Heart right ventricle (tissue), 16 donors: ENCODE data around the gene GRN. TPM values are rescaled to one million over a fixed set of nuclear protein-coding genes. Genes with fewer than 3 reads are reported as not detected.

ENCODE experiments used
- ATAC-seq, 8 donors: fragments of 200-7000 bp; cut with Tn5 transposase; one replicate each; pipeline ENCODE4 v1.9.1; 2020; ENCODE audit warnings: mild to moderate bottlenecking in 8 of 8, moderate library complexity in 8 of 8, moderate number of reproducible peaks in 1 of 8
- DNase-seq, 2 donors: peaks; one replicate each; pipeline ENCODE4 v3.0.0-alpha.2; 2020
- H3K27ac ChIP-seq, 10 donors: fragments of 200-600 bp; sonication (generic) in 2 of 10; one replicate each; pipeline versions ENCODE4 v1.5.0 to v1.8.0; 2020 to 2022; ENCODE audit warnings: mild to moderate bottlenecking in 3 of 10
- H3K27me3 ChIP-seq, 7 donors: fragments of 200-600 bp; one replicate each; pipeline ENCODE4 v1.8.0; 2021 to 2022; ENCODE audit warnings: mild to moderate bottlenecking in 2 of 7
- H3K36me3 ChIP-seq, 9 donors: fragments of 200-600 bp; sonication (generic) in 1 of 9; one replicate each; pipeline versions ENCODE4 v1.5.0 to v1.8.0; 2020 to 2022; ENCODE audit warnings: mild to moderate bottlenecking in 2 of 9
- H3K4me1 ChIP-seq, 9 donors: fragments of 200-600 bp; sonication (generic) in 1 of 9; one replicate each; pipeline versions ENCODE4 v1.5.0 to v1.8.0; 2020 to 2022; ENCODE audit warnings: mild to moderate bottlenecking in 4 of 9
- H3K4me3 ChIP-seq, 10 donors: fragments of 200-600 bp; sonication (generic) in 2 of 10; one replicate each; pipeline versions ENCODE4 v1.5.0 to v1.8.0; 2020 to 2022; ENCODE audit warnings: mild to moderate bottlenecking in 7 of 10, moderate library complexity in 2 of 10
- H3K9me3 ChIP-seq, 11 donors: fragments of 200-600 bp in 10 of 11; sonication (generic) in 2 of 11; one replicate each; pipeline versions ENCODE4 v1.5.0 to v1.8.0; 2013 to 2022; ENCODE audit warnings: mild to moderate bottlenecking in 2 of 11, control low read depth in 1 of 11, moderate library complexity in 1 of 11
- CTCF ChIP-seq, 9 donors: fragments of 200-600 bp; sonication (generic) in 2 of 9; IDR thresholded peaks; one replicate each; pipeline versions ENCODE4 v1.5.0 to v1.8.0; 2021 to 2022; ENCODE audit warnings: antibody characterized with exemption in 9 of 9, mild to moderate bottlenecking in 5 of 9, moderate library complexity in 1 of 9
- WGBS, 2 donors: extraction: QIAGEN DNeasy Blood & Tissue Kit; methylation state at CpG; one replicate each; pipeline ENCODE4 v1.1.7; 2013; ENCODE audit warnings: inconsistent platforms in 1 of 2; 5-methylcytosine and 5-hydroxymethylcytosine counted together
- intact Hi-C, 10 donors: fragments of 100-400 bp; cut with DNase I; formaldehyde crosslinking; loops; one replicate each; pipeline versions ENCODE4 v1.11.1 to v1.14.2; 2022
- polyA plus RNA-seq, 2 donors: library from polyadenylated mRNA; stranded (reverse); fragments of 200-250 nt; gene quantifications; one replicate each; pipeline ENCODE4 v1.2.3, GENCODE V29; 2013
- total RNA-seq, 10 donors: library from RNA; stranded (reverse); fragmentation: NEBNext Ultra II Directional in 3 of 10; extraction: Animal tissue kit (Norgen Biotek cat#: 25700) in 3 of 10; gene quantifications; one replicate each; pipeline versions ENCODE4 v1.2.1 to v1.2.4, GENCODE V29; 2021 to 2023
- donor health status: Arrhythmogenic right ventricular cardiomyopathy.
- donor health status: ischemic (EF 13 %, LVEDD 7.1; RV severe dilation, severe dysfunction).
- donor health status: healthy with polysubstance abuse.
- donor health status: DM: no; HTN: yes; CAD: no.
- donor health status: DM: no; HTN: no; CAD: no.
- donor health status: ischemic (EF 25% LVEDD 6.9; RV normal size, moderate dysfunction).
- donor health status: ischemic (EF 25% LVEDD 5.7; RV mildly dilated, moderate dysfunction).
- donor health status: healthy.
- donor health status: DM: yes; HTN: yes; CAD: no.
- donor health status: Ischemic cardiomyopathy.
- donor health status: ischemic (EF 35%, LVEDD 5.7; RV mildly dilated, moderate dysfunction).
- donor health status: nonischemic (EF 11% LVEDD 7.7; RV severe dilation, severe dysfunction).
- donor health status: DM: yes; HTN: yes; CAD: no.
- donor health status: PGD.
- donor health status: ischemic (EF 29% LVEDD 5.4; RV normal size, mild dysfunction).
- donor health status: nonischemic (EF 23%, LVEDD 6.1; RV moderate dilation, normal function).

GRN gene
- total and polyA plus RNA-seq, 12 donors, result 41.5 to 303 (median 148) TPM

- H3K4me3 ChIP-seq, result no peak overlapping the region
- H3K27me3 ChIP-seq, result peaks cover 15 to 65% (median 31%) of the 10 kb centered on the region in 7 donors
- no peaks in the 10 kb centered on the region for H3K36me3 ChIP-seq
- DNase-seq, result no peak
- no peak for TF ChIP-seq CTCF (IDR thresholded peaks at IDR 0.05)
- ATAC-seq, result no peak
- no peak overlapping the region for H3K27ac ChIP-seq
- H3K4me1 ChIP-seq, result peaks cover 8 to 36% (median 23%) of the 10 kb centered on the region in 9 donors
- WGBS, 2 donors, result 62 to 73% methylated on average over 10 of the region's 10 CpGs
- intact Hi-C loops, result no loop called here
- H3K9me3 ChIP-seq, result no peaks in the 10 kb centered on the region
Observed at GRCh38 chr17:44310609-44311376, 34.3 kb upstream of the GRN start.

- peaks cover 8 to 37% (median 23%) of the 10 kb centered on the region in 9 donors for H3K4me1 ChIP-seq
- no peaks in the 10 kb centered on the region for H3K9me3 ChIP-seq
- ATAC-seq (no peak), DNase-seq (no peak)
- 68 to 82% methylated on average over 4 to 5 of the region's 5 CpGs for WGBS, 2 donors
- H3K4me3 ChIP-seq, result no peak overlapping the region
- no peak for TF ChIP-seq CTCF (IDR thresholded peaks at IDR 0.05)
- no peak overlapping the region for H3K27ac ChIP-seq
- intact Hi-C loops, result no loop called here
- H3K27me3 ChIP-seq, result peaks cover 15 to 65% (median 40%) of the 10 kb centered on the region in 7 donors
- no peaks in the 10 kb centered on the region for H3K36me3 ChIP-seq
Observed at GRCh38 chr17:44311562-44312181, 33.4 kb upstream of the GRN start.

- Histone ChIP-seq H3K27me3 (peaks cover 15 to 65% (median 48%) of the 10 kb centered on the region in 7 donors), H3K4me3 (no peak overlapping the region), H3K36me3 (no peaks in the 10 kb centered on the region), H3K4me1 (peaks cover 7 to 32% (median 20%) of the 10 kb centered on the region in 9 donors), H3K9me3 (no peaks in the 10 kb centered on the region), H3K27ac (no peak overlapping the region)
- intact Hi-C loops, result no loop called here
- 65 to 66% methylated on average over 17 of the region's 17 CpGs for WGBS, 2 donors
- DNase-seq, result no peak
- ATAC-seq, result no peak
- no peak for TF ChIP-seq CTCF (IDR thresholded peaks at IDR 0.05)
Observed at GRCh38 chr17:44312396-44313104, 32.6 kb upstream of the GRN start.

GRCh38 chr17:44314031-44314430 lies 31.1 kb upstream of the GRN start:
- TF ChIP-seq CTCF (IDR thresholded peaks at IDR 0.05), result no peak
- Histone ChIP-seq H3K4me3 (no peak overlapping the region), H3K27me3 (peaks cover 15 to 61% (median 52%) of the 10 kb centered on the region in 7 donors), H3K4me1 (peaks cover 4 to 17% (median 6%) of the 10 kb centered on the region in 9 donors), H3K9me3 (no peaks in the 10 kb centered on the region), H3K27ac (no peak overlapping the region), H3K36me3 (peaks cover 0 to 2% (median 0%) of the 10 kb centered on the region in 9 donors)
- ATAC-seq, result no peak
- intact Hi-C loops, result no loop called here
- 73 to 79% methylated on average over 7 of the region's 7 CpGs for WGBS, 2 donors
- DNase-seq, result no peak
